GM19035 (cell line): ENCODE data around the gene BTG3.

Experiments used
- ATAC-seq: cut with Tn5 transposase; IDR thresholded peaks from one replicate; pipeline ENCODE4 v1.9.1; 2021; ENCODE audit not compliant: unreplicated experiment

BTG3 gene

GRCh38 chr21:17585875-17586450, 26.7 kb downstream of the BTG3 start:
- ATAC-seq, result no peak

- no peak for ATAC-seq
Observed at GRCh38 chr21:17583898-17584297, 28.8 kb downstream of the BTG3 start.

- ATAC-seq, result no peak
Observed at GRCh38 chr21:17580319-17580718, 32.4 kb downstream of the BTG3 start.

- no peak for ATAC-seq
Observed at GRCh38 chr21:17578876-17579275, 33.8 kb downstream of the BTG3 start.

GRCh38 chr21:17578162-17578561, 34.5 kb downstream of the BTG3 start:
- no peak for ATAC-seq

- no peak for ATAC-seq
Observed at GRCh38 chr21:17577701-17578100, 35.0 kb downstream of the BTG3 start.

- no peak for ATAC-seq
Observed at GRCh38 chr21:17576080-17576835, 36.4 kb downstream of the BTG3 start.

GRCh38 chr21:17575076-17575475, 37.6 kb downstream of the BTG3 start:
- no peak for ATAC-seq

GRCh38 chr21:17572431-17572830, 40.3 kb downstream of the BTG3 start:
- no peak for ATAC-seq

- no peak for ATAC-seq
Observed at GRCh38 chr21:17570786-17571185, 41.9 kb downstream of the BTG3 start.

GRCh38 chr21:17560377-17561025, 52.2 kb downstream of the BTG3 start:
- no peak for ATAC-seq

GRCh38 chr21:17554679-17555465, 57.8 kb downstream of the BTG3 start:
- ATAC-seq, result no peak

- no peak for ATAC-seq
Observed at GRCh38 chr21:17554120-17554519, 58.6 kb downstream of the BTG3 start.

- ATAC-seq, result no peak
Observed at GRCh38 chr21:17552410-17552809, 60.3 kb downstream of the BTG3 start.

GRCh38 chr21:17550671-17551308, 61.9 kb downstream of the BTG3 start:
- no peak for ATAC-seq

GRCh38 chr21:17548262-17548661, 64.4 kb downstream of the BTG3 start:
- no peak for ATAC-seq

GRCh38 chr21:17545007-17545406, 67.7 kb downstream of the BTG3 start:
- no peak for ATAC-seq
